Liver (tissue), 3 donors: ENCODE data around the gene FUS.

Experiments used
- ATF3 ChIP-seq: IDR thresholded peaks from 2 replicates; pipeline ENCODE4 v1.6.1; 2016; ENCODE audit warnings: antibody characterized with exemption
- CTCF ChIP-seq: fragments of 150-350 bp; IDR thresholded peaks from 2 replicates; pipeline ENCODE4 v1.5.1; 2017; ENCODE audit warnings: improper control_type of control experiment, low read depth, low read length; ENCODE audit not compliant: missing input control
- GABPA ChIP-seq, 2 donors: IDR thresholded peaks in 1 of 2; conservative IDR thresholded peaks in 1 of 2; 2 replicates each; pipeline ENCODE4 v1.6.1; 2016; ENCODE audit warnings: antibody characterized with exemption in 2 of 2, mild to moderate bottlenecking in 1 of 2, moderate library complexity in 1 of 2
- JUND ChIP-seq, 2 donors: IDR thresholded peaks; 2 replicates each; pipeline ENCODE4 v1.6.1; 2016; ENCODE audit warnings: antibody characterized with exemption in 2 of 2
- REST ChIP-seq: IDR thresholded peaks from 2 replicates; pipeline ENCODE4 v1.6.1; 2016; ENCODE audit warnings: antibody characterized with exemption, mild to moderate bottlenecking
- RXRA ChIP-seq, 2 donors: IDR thresholded peaks; 2 replicates each; pipeline ENCODE4 v1.6.1; 2017 to 2018; ENCODE audit warnings: antibody characterized with exemption in 2 of 2, mild to moderate bottlenecking in 1 of 2
- TAF1 ChIP-seq: conservative IDR thresholded peaks from 2 replicates; pipeline ENCODE4 v1.6.1; 2016; ENCODE audit warnings: antibody characterized with exemption, mild to moderate bottlenecking
- ZBTB33 ChIP-seq: IDR thresholded peaks from 2 replicates; pipeline ENCODE4 v1.6.1; 2016; ENCODE audit warnings: antibody characterized with exemption
- donor health status: healthy.
- donor health status: healthy.

- TF ChIP-seq CTCF (no peak), REST (no peak), TAF1 (no peak), ZBTB33 (no peak), RXRA (IDR thresholded peaks at IDR 0.05) (no peak), ATF3 (no peak), GABPA (IDR thresholded peaks at IDR 0.05 in 1 of 2, conservative IDR thresholded peaks at IDR 0.05 in 1 of 2) (no peak), JUND (IDR thresholded peaks at IDR 0.05) (no peak)
Measured at GRCh38 chr16:31187808-31188189, 7.9 kb downstream of the FUS start.
